A673 (cell line): Measurements from ENCODE around the gene EXOC6B.

Source experiments
- EZH2 ChIP-seq: fragments of 200-600 bp; sonication (generic); IDR thresholded peaks from 2 replicates; pipeline ENCODE4 v1.6.1; 2017; ENCODE audit warnings: borderline replicate concordance, low read depth, mild to moderate bottlenecking, mixed read lengths, antibody characterized with exemption, low read length; ENCODE audit not compliant: poor library complexity, severe bottlenecking
- TF ChIP-seq, protein P1 (sequence below): fragments of 300-800, 200-600 bp; sonication (generic); conservative IDR thresholded peaks from 2 replicates; pipeline ENCODE4 v1.5.1; 2017; ENCODE audit warnings: low read depth, mild to moderate bottlenecking, antibody characterized with exemption, low read length, moderate library complexity, mixed read lengths

DNA sequence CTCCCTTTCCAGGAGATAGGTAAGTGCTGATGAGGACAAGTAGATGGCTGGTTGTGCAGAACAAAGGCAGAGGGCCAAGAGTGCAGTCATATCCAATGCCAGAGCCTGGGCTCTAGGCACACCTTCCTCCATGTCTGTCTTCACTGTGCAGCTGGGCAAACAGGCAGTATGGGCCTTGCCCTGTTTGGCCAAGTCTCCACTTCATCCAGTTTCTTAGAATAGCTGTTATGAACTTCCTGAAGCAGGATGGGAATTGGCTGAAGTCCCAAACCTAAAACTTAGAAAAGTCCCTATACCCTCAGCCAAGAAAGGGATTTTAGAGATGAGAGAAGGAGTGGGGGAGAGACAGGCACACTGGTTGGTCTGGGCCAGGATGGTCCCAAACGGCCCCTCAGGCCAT lies 640.6 kb downstream of the EXOC6B start:
- TF ChIP-seq, protein P1, sequence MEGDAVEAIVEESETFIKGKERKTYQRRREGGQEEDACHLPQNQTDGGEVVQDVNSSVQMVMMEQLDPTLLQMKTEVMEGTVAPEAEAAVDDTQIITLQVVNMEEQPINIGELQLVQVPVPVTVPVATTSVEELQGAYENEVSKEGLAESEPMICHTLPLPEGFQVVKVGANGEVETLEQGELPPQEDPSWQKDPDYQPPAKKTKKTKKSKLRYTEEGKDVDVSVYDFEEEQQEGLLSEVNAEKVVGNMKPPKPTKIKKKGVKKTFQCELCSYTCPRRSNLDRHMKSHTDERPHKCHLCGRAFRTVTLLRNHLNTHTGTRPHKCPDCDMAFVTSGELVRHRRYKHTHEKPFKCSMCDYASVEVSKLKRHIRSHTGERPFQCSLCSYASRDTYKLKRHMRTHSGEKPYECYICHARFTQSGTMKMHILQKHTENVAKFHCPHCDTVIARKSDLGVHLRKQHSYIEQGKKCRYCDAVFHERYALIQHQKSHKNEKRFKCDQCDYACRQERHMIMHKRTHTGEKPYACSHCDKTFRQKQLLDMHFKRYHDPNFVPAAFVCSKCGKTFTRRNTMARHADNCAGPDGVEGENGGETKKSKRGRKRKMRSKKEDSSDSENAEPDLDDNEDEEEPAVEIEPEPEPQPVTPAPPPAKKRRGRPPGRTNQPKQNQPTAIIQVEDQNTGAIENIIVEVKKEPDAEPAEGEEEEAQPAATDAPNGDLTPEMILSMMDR = no peak
- no peak for TF ChIP-seq EZH2
